GM18519 (cell line): Measurements from ENCODE around the gene ATP6V1F.
"Not testable (repeated sequence)": the region's sequence is repeated elsewhere in the genome, so short reads cannot be mapped to it uniquely, and the experiment has no call there.

ENCODE experiments used
- ATAC-seq: cut with Tn5 transposase; IDR thresholded peaks from one replicate; pipeline ENCODE4 v1.9.1; 2021; ENCODE audit warnings: mild to moderate bottlenecking, moderate library complexity; ENCODE audit not compliant: unreplicated experiment, low FRiP score

ATP6V1F gene

DNA sequence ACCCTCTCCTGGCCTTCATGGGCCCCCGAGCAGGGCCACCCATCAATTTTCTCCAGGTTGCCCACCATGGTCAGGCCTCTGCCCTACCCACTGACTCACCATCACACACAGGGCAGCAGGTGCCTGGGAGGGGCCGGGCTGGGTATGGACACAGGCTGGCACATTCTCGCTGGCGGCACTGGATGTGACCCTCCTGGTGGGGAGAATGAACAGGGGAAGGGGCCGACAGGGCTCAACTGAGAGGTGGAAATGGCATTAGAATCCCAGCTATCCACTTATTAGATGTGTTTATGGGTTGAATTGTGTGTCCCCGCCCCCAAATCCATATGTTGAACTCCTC, 31.4 kb downstream of the ATP6V1F start:
- ATAC-seq, result no peak

DNA sequence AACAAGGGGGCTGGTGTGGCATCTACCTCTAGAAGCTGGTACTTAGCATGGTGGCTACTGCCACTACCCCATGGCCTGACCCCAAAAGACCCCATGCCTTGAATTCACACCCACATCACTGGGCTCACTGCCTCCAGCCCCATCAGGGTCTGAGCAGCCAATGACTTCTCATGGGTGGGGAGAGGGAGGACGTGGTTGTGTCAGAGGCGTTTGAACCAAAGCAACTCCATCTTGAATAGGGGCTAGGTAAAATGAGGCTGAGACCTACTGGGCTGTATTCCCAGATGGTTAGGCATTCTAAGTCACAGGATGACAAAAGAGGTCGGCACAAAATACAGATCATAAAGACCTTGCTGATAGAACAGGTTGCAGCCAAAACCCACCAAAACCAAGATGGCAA, 32.7 kb downstream of the ATP6V1F start:
- no peak for ATAC-seq

DNA sequence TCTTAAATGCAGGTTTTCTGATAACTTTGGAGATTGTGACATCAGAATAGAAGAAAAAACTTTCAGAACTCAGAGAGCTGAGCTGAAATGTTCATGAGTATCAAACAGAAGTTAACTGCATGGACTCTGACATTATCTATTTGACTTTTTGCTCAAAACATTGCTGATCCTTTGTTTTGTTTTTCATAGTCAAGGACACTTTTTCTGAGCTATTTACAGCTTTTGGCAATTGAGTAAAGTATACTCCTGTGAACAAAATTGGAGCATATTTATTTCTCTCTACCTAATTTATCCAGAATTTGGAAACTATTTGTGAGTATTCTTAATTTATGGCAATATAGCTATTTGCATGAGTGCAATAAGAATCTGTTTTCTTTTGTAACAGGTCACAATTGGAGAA, 36.7 kb downstream of the ATP6V1F start:
- no peak for ATAC-seq

DNA sequence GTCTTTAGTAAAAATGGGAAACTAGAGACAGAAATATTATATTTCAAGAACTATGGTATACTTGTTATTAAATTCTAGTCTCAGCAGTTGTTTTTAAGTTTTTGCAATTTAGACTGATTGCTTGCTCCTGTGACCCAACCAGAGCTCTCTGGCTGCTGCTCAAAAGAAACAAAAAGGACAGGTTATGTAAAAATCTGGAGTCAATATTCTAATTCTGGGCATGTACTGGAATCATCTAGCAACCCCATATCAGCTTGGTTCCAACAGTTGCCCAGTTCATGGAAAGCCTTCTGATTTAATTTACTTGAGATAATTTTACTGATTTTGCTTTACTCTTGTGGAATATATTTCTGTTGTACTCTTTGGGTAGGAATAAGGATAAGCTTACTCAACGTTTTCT, 37.6 kb downstream of the ATP6V1F start:
- ATAC-seq, result no peak

DNA sequence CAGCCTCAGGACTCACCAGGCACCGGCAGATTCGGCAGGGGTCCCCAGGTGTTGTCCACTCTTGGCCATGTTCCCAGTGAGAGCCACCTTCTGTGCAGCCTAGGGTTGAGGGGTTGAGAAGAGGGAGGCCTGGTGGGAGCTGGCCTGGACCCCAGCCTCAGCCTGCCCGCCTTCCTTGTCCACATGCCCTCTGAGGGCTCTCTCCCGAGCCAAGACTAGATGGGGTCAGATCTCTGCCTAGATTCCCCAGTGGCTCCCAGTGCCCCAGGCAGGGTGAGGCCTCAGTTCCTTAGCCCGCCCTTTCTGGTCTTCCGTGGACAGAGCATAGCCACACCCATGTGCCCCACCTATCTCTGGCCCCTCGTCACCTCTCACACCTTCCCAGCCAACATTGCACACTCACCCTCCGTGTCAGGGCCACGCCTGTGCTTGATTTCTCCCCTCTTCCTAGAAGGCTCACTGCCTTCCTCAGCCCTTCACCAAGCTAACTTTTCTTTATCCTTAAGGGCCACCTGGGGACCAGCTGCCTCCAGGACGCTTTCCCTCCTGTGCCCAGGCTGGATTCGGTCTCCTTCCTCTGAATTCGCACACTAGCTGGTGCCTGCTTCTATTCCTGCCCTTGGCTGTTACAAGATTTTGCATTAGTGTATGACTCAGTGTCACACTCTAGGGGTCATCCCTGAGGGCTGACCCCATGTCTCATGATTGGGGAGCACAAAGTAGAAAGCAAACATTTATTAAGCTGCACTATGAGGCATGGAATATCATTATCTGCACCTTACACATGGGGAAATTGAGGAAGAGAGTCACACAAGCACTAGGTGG, 40.3 kb downstream of the ATP6V1F start:
- ATAC-seq, result no peak

DNA sequence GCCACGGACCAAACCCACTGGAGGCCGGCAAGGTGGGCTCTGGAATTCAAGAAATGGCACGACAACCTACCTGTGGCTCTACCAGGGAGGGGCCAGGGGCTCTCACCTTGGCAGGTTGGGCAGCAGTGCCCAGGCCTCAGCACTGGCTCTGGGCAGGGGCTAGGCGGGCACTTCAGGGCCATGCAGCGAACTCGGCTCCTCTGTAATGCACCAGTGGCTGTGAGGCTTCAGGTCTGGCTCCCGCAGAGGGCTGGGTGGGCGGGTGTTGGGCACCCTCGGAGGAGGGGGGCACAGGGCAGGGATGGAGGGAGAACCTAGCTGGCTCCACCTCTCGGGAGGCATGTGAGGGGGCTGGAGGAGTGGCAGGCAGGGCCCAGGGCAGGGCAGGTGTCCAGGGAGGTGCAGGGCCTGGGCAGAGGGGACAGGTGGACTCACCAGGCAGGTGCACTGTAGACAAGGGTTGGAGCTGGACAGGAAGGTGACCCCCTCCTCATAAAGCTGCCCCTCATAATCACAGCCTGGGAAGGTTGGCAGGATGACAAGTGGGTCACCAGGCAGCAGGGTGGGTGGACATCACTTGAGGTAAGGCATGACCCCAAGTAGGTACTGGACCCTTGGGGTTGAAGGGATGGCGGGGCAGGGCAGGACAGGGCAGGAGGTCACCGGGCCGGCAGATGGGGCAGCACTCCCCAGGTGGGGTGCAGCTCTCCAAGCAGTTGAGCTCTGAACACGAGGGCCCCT, 41.1 kb downstream of the ATP6V1F start:
- no peak for ATAC-seq

DNA sequence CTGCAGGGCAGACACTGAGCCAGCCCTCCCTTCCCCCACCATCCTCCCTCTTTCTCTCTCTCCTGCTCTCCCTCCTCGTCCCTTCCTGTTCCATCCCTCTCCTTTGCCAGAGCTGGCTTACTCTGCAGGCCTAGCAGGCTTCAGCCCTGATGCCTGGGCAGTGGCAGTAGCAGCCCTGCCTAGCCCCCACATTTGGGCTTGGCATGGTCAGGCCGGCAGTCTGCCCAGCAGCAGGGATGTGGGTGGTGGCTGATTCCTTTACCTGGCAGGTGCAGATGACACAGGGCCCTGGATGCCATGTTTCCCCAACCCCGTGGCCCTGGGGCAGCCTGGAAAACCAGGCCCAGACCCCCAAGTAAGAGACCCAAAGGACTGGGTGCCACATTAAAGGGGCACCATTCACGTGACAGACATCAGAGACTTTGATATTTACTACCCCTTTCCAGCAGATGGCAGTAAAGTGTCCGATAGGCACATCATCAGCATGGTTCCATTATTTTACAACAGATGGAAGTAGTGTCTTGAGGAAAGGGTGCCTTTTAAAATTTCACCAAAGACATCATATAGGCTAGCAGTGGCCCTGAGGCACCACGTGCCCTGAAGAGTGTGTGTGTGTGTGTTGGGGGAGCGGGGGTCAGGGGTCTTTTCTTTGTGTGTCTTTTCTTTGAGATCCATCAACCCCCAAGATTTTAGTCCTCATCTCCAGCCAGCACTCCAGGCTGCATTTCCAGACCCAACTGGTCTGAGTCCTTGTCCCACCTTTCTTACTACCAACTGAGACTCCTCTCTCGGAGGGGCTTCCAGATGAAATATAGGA, 41.9 kb downstream of the ATP6V1F start:
- ATAC-seq, result peak; percentile 56

DNA sequence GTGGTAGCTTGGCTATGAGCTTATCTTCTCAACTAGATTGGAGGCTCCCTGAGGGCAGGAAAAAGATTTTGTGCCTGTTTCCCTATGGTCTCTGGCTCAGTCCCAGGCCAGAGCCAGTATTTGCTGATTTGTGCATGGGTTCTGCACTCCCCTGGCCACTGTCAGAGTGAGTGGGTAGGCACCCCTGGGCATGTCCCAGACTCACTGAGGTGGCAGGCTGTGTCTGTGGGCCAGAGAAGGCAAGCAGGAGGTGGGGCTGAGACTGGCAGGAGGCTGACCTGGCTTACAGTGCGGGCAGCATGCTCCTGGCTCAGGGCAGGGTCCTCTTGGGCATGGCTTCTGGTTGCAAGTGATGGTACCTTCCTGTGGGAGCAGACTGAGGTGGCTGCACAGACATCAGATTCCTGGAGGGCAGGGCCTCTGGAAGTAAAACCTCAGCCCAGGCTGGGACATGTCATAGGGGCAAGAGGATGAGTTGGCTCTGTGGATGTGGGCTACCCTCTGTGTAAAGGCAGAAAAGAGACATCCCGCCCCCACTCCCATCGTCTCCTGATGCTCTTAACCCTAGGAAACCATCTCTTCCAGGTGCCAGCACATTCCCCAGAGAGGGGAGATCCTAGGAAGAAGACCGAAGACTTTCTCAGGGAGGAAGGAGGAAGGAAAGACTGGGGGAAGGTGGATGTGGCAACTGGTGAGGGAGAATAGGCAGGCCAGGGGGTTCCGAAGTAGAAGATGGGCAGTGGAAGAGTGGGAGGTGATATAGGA, 43.5 kb downstream of the ATP6V1F start:
- ATAC-seq, result no peak

DNA sequence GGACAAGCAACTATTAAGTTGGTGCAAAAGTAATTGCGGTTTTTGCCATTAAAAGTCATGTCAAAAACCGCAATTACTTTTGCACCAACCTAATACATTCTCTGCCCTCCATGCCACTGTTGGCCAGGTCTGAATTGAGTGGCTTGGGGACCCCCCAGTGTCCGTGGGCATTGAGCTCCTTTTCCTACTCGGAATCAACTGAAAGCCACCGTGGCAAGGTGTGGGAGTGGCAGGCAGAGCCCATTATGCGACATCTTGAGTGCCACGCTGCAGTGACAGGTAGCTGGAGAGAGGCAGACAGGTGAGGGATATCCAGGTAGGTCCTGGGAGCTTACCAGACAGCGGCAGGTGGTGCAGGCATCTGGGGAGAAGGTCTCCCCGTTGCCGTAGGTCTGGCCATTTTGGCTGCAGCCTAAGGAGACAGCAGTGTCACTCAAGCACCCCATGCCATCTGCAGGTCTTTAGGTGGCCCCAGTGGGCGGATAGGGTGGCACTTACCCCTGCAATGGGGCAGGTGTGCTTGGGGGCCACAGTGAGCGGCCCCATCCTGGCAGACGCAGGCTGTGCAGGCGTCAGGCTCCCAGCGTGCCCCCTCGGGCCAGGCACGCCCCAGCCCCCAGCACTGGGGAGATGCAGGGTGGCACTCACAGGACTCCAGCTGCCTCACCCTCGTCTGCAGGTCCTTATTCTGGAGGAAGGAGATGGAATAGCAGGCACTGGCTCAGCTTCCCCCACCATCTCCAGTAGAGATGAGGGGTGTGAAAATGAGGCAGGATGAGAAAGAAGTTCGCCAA, 44.3 kb downstream of the ATP6V1F start:
- no peak for ATAC-seq

DNA sequence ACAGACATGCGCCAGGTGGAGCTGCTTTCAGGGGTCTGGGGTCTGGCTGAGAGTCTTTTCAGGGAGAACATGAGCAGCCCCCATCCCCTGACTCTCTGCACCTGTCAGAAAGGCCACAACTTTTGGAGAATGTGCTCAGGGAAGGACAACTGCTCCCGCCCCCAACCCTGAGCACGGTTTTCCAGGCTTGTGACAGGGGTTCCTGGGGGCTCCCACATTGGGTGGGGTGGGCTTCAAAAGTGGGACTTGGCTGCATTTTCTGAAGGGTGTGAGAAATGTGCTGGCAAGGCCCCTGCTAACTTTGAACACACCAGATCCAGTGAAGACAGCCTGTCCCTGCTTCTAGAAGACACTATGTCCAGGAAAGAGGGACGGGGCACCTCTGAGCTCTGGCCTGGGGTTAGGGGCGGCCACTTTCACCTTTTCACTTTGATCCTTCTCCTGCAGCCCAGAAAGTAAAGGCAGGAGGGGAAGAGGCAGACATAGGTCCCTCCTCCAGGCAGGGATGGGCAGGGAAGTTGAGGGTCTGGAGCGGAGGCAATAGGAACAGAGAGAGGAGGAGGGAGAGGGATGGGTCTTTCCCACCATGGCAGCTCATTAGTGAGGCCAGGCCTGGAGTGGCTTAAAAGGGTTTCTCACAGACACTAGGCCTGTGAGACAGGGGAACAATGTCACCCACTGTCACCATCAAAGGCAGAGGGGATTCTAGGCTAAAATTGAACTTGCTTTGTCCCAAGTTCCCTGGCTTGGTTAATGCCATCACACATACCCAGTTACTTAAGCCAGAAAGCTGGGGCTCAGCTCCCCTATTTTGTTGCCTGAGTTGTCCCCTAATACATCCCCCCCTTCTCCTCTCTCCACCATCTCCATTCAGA, 46.3 kb downstream of the ATP6V1F start:
- no peak for ATAC-seq

DNA sequence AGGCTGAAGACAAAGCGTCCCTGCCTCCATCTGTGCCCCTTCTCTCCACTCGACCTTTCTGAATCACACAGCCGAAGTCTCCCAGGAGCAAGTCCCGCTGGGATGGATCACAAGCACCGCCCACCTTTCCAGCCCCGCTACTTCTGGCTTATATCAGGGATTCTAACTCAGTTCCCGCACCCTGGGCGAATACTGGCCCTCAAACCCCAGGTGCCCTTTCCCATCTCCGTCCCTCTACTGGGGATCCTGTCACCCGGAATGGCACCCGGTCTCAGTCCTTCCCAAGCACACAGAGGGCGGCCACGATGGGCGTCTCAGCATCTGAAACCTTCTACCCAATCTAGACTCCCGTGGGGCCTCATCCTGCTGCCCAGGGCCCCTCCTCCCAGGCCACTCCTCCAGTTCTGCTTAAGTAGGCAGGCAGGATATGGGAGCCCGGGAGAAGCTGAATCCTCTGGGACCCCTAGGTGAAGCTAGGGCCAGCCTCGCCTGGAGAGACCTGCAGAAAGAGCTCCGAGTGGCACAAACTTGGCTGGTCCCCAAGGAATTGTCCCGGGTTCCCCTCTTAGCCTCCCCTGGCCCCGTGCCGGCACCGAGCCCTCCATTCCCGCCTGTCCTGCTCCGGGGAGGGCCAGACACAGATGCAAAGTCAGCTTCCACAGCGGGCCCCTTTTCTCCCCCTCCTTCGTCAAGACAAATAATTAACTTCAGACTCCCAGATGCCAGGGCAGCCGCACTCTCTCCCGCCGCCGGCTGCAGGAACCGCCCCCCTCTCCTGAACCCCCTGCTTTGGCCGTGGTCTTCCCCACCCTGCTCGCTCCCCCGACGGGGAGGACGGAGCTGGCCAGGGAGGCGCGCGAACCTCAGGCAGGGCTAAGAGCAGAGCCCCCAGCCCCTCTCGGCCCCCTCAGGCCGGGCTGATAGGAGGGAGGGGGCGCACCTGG, 47.2 kb downstream of the ATP6V1F start:
- no peak for ATAC-seq

DNA sequence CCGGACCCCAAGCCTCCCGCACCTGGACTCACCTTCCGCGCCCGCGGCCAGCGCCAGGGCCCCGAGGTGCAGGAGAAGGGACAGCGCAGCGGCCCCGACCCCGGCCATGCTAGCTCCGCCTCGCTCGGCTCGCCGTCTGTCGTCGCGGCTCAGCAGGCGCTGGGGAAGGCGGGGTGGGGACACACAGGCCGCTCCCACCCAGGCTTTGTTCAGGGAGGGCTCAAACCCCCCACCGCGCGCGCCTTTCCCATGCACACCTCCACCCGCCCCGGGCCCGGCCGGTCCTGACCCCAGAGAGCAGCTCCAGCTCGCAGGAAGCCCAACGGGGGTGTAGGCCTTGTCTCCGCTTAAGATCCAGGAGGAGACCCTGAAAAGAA, 47.9 kb downstream of the ATP6V1F start, which contains the start of gene KCP:
Gene KCP (minus strand): TSS at position 141 of the 377 bp plus-strand sequence. CDS start 33 bp downstream, at position 108.
- no peak for ATAC-seq

DNA sequence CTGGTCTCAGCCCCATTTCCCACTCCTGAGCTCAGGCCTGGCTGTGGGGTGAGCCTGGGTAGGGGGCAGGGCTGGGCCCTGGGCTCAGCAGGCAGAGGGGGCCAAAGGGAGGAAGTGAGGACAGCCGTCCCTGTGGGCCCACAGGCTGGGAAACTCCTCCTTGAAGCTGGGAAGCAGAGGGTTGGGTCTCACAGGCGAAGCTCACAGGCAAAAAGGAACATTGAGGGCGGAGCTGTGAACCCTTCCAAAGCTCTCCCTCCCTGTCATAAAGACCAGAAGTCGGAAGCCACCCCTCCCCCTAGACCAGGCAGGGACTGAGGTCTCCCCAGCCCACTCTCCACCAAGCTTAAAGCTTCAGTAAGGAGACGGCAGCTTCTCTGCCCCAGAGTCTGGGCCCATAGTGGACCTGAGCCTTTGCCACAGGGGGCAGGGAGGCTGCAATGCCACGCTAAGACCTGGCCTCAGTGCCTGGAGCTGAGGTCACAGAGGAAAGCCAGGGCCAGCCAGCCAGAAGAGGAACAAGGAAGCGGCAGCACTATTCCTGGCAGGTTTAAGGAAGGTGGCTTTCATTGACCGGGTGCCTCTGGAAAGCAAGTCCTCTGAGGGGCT, 48.9 kb downstream of the ATP6V1F start:
- no peak for ATAC-seq

DNA sequence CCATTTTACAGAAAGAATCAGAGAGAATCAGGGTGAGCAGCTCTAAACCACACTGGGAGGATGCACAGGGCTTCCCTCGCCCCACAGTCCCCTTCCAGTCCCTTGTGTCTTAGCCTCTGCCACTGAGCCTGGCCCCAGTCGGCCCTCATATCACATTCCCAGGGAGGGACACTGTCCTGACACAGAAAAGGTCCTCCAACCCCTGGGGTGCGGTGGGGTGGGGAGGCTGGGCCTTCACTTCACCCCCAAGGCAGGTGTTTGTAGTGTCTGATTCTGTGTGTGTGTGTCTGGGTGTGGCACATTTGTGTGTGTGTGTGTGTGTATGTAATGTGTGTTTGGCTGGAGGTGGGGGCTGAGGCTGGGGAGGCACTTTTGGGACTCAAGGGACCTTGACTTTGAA, 49.6 kb downstream of the ATP6V1F start:
- ATAC-seq, result no peak

DNA sequence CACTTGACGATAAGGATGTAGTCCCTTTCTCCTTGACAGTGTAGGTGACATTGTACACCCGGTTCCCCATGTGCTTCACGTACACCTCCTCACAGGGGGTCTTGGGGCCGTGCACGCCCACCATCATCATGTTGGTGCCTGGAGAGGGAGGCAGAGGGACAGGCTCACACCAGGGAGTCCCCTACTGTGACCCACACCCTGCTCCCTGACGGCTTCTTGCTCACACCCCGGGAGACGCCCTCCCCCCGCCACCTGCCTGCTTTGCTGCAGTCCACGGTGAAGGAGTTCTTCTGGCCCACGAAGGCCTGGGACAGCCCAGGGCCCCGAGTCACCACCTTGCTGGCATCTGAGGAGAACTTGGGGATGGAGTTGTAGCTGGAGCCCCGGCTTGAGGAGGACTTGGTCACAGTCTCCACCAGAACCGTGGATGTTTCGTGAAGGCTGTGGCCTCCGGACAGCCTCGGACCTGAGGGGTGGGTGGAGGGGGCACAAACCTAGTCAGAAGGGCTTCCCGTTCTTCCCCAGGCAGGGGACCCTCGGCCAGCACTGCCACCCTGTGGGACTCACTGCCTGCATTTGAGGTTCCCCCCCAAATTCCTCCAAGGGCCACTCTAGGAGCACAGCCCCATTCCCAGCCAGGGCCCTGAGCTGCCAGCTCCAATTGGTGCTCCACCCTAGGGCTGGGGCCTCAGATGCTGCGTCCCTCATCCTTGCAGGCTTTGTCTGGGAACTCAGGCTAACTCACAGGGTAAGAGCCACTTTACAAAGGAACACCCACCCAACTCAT, 50.2 kb downstream of the ATP6V1F start:
- not testable (repeated sequence) for ATAC-seq

DNA sequence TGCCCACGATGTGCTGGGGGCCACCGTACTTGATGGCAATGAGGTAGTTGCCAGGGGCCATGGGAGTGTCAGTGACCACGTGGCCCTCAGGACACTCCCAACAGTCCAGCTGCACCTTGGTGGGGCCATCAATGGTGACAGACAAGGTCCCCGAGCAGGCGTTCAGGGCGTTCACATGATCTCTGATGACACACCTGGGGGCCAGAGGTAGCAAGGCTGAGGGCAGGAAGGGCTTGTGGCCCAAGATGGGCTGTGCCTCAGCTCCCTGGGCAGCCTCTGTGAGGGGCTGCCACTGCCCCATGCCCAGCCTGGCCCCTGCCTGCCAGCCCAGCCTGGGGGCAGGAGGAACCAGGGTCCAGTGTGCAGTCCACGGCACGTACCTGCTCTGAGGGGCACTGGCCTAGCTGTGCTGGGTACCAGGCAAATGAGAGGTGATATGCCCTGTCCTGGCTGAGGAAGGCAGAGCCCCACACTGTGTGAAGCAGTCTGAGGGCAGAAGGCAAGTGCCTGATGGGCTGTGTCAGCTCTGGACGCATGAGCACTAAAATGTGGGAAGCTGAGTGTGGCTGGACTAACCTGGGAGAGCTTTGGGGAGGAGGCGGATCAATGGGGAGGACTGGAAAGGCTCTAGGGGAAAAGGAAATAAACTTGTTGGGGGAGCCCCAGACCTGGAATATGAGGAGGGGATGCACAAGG, 51.4 kb downstream of the ATP6V1F start:
- ATAC-seq, result no peak
